OCI-LY1 (cell line): ENCODE measurements around the gene SCAF11.

Experiments
- H2AFZ ChIP-seq: fragments of 200-600 bp; sonication (generic), shearing (Covaris generic); 2 replicates; pipeline ENCODE4 v1.6.0; 2014; ENCODE audit warnings: antibody characterized with exemption, mild to moderate bottlenecking, low read length
- H3F3A ChIP-seq: fragments of 200-600 bp; sonication (generic), shearing (Covaris generic); 2 replicates; pipeline ENCODE4 v1.6.0; 2014; ENCODE audit warnings: mild to moderate bottlenecking, antibody characterized with exemption, low read length, moderate library complexity; ENCODE audit not compliant: insufficient read depth
- H3K27ac ChIP-seq: fragments of 200-600 bp; sonication (generic); 2 replicates; pipeline ENCODE4 v1.5.1; 2014; ENCODE audit warnings: low read length, mixed run types, mild to moderate bottlenecking, low read depth; ENCODE audit not compliant: poor library complexity, severe bottlenecking
- H3K27me3 ChIP-seq: fragments of 200-600 bp; sonication (generic); 2 replicates; pipeline ENCODE4 v1.6.0; 2014; ENCODE audit warnings: antibody characterized with exemption, mild to moderate bottlenecking, low read length, moderate library complexity; ENCODE audit not compliant: insufficient read depth
- H3K36me3 ChIP-seq: fragments of 200-600 bp; sonication (generic); 2 replicates; pipeline ENCODE4 v1.6.1; 2014; ENCODE audit warnings: mild to moderate bottlenecking, antibody characterized with exemption, low read length, moderate library complexity, mixed read lengths; ENCODE audit not compliant: insufficient read depth
- H3K4me1 ChIP-seq: fragments of 200-600 bp; sonication (generic); 2 replicates; pipeline ENCODE4 v1.5.1; 2014; ENCODE audit warnings: mild to moderate bottlenecking, low read length, moderate library complexity; ENCODE audit not compliant: insufficient read depth, severe bottlenecking
- H3K4me2 ChIP-seq: fragments of 200-600 bp; sonication (generic), shearing (Covaris generic); 2 replicates; pipeline ENCODE4 v1.6.1; 2014; ENCODE audit warnings: low read length
- H3K4me3 ChIP-seq: fragments of 200-600 bp; sonication (generic); 2 replicates; pipeline ENCODE4 v1.5.1; 2014; ENCODE audit warnings: low read length, low read depth, mild to moderate bottlenecking, mixed read lengths; ENCODE audit not compliant: poor library complexity, severe bottlenecking
- H3K79me2 ChIP-seq: fragments of 200-600 bp; shearing (Covaris generic); 2 replicates; pipeline ENCODE4 v1.6.1; 2016; ENCODE audit warnings: mixed run types, low read length, mixed read lengths; ENCODE audit not compliant: insufficient read depth
- H3K9ac ChIP-seq: fragments of 200-600 bp; sonication (generic), shearing (Covaris generic); 2 replicates; pipeline ENCODE4 v1.6.1; 2014; ENCODE audit warnings: mild to moderate bottlenecking, low read length, mixed read lengths
- H3K9me2 ChIP-seq: fragments of 200-600 bp; sonication (generic), shearing (Covaris generic); 2 replicates; pipeline ENCODE4 v1.6.1; 2014; ENCODE audit warnings: low read depth, mild to moderate bottlenecking, low read length, mixed read lengths
- H3K9me3 ChIP-seq: fragments of 200-600 bp; shearing (Covaris generic); 2 replicates; pipeline ENCODE4 v1.6.1; 2014; ENCODE audit warnings: low read length, mixed read lengths
- H4K20me1 ChIP-seq: fragments of 200-600 bp; sonication (generic), shearing (Covaris generic); 2 replicates; pipeline ENCODE4 v1.6.0; 2016; ENCODE audit warnings: mild to moderate bottlenecking, low read length; ENCODE audit not compliant: insufficient read depth
- CTCF ChIP-seq: fragments of 200-600 bp; sonication (generic), shearing (Covaris generic); IDR thresholded peaks from 2 replicates; pipeline ENCODE4 v1.5.1; 2017; ENCODE audit warnings: mild to moderate bottlenecking, antibody characterized with exemption, low read length, moderate library complexity, mixed read lengths
- EZH2 ChIP-seq: fragments of 200-600 bp; sonication (generic), shearing (Covaris generic); IDR thresholded peaks from 2 replicates; pipeline ENCODE4 v1.8.0; 2017; ENCODE audit warnings: borderline replicate concordance, mixed run types, mild to moderate bottlenecking, antibody characterized with exemption, low read length, moderate library complexity, mixed read lengths

The SCAF11 gene

GRCh38 chr12:45890276-45890675 lies 100.1 kb downstream of the SCAF11 start:
- H3K9me3 ChIP-seq = no peaks in the 10 kb centered on the region; the same call in 1 of the 2 replicates
- H3K9ac ChIP-seq = no peak overlapping the region
- peaks cover 40% of the 10 kb centered on the region for H3K36me3 ChIP-seq
- no peaks in the 10 kb centered on the region for H3F3A ChIP-seq
- H2AFZ ChIP-seq = no peak overlapping the region
- H3K27ac ChIP-seq = no peak overlapping the region
- no peaks in the 10 kb centered on the region for H4K20me1 ChIP-seq
- no peaks in the 10 kb centered on the region for H3K27me3 ChIP-seq
- H3K9me2 ChIP-seq = no peaks in the 10 kb centered on the region
- no peaks in the 10 kb centered on the region for H3K79me2 ChIP-seq
- H3K4me1 ChIP-seq = no peaks in the 10 kb centered on the region
- TF ChIP-seq EZH2 (no peak), CTCF (peak; percentile 6; the same call in 1 of the 2 replicates)
- H3K4me2 ChIP-seq = no peak overlapping the region
- no peak overlapping the region for H3K4me3 ChIP-seq

- Histone ChIP-seq H3K27me3 (no peaks in the 10 kb centered on the region), H3K36me3 (peaks cover 38% of the 10 kb centered on the region), H3K4me3 (no peak overlapping the region), H3K9ac (no peak overlapping the region), H3K79me2 (no peaks in the 10 kb centered on the region), H4K20me1 (no peaks in the 10 kb centered on the region), H2AFZ (no peak overlapping the region), H3K9me3 (peaks cover 5% of the 10 kb centered on the region; the same call in 1 of the 2 replicates), H3K4me2 (no peak overlapping the region), H3K27ac (no peak overlapping the region), H3K4me1 (no peaks in the 10 kb centered on the region), H3F3A (no peaks in the 10 kb centered on the region), H3K9me2 (no peaks in the 10 kb centered on the region)
- TF ChIP-seq CTCF = no peak
- no peak for TF ChIP-seq EZH2
These were observed 102.8 kb downstream of the SCAF11 start for GRCh38 chr12:45887544-45887943.

GRCh38 chr12:45886685-45887084 lies 103.7 kb downstream of the SCAF11 start:
- TF ChIP-seq CTCF = no peak
- TF ChIP-seq EZH2 = no peak

More at GRCh38 chr12:45886685-45887084, 103.7 kb downstream of the SCAF11 start:
- Histone ChIP-seq H2AFZ (no peak overlapping the region), H3K4me3 (no peak overlapping the region), H3K4me2 (no peak overlapping the region), H3K9ac (no peak overlapping the region), H3K4me1 (no peaks in the 10 kb centered on the region), H3K9me2 (no peaks in the 10 kb centered on the region), H3F3A (no peaks in the 10 kb centered on the region), H3K9me3 (peaks cover 5% of the 10 kb centered on the region; the same call in 1 of the 2 replicates), H3K27me3 (no peaks in the 10 kb centered on the region), H3K27ac (no peak overlapping the region), H3K79me2 (no peaks in the 10 kb centered on the region), H4K20me1 (no peaks in the 10 kb centered on the region), H3K36me3 (peaks cover 38% of the 10 kb centered on the region)
